22Rv1 (cell line): ENCODE data around the gene DUSP1.

Source experiments
- CTCF ChIP-seq: fragments of 450-650 bp; IDR thresholded peaks from 2 replicates; pipeline ENCODE4 v1.5.1; 2017; ENCODE audit warnings: mild to moderate bottlenecking
- ZFX ChIP-seq: fragments of 450-650 bp; IDR thresholded peaks from 2 replicates; pipeline ENCODE4 v1.6.1; 2017; ENCODE audit warnings: antibody characterized with exemption, borderline replicate concordance

GRCh38 chr5:172723508-172723907, 47.5 kb downstream of the DUSP1 start:
- TF ChIP-seq CTCF (no peak), ZFX (no peak)
